NCI-H1092 (cell line): ENCODE data around the gene NHS.

ENCODE experiments used
- DNase-seq: peaks from one replicate; lab custom pipeline; 2025; lab: John Stamatoyannopoulos, UW

NHS gene

GRCh38 chrX:17779434-17779833 is 404.4 kb downstream of the NHS start:
- DNase-seq: no peak
